GM10847 (cell line): Measurements from ENCODE around the gene NINL.

ENCODE experiments used
- POLR2A ChIP-seq: IDR thresholded peaks from 2 replicates; pipeline ENCODE4 v1.6.1; 2011; ENCODE audit not compliant: insufficient read length; ENCODE audit errors: extremely low read depth

The NINL gene

GRCh38 chr20:25604611-25605010, 19.3 kb upstream of the NINL start:
- TF ChIP-seq POLR2A, result no peak

DNA sequence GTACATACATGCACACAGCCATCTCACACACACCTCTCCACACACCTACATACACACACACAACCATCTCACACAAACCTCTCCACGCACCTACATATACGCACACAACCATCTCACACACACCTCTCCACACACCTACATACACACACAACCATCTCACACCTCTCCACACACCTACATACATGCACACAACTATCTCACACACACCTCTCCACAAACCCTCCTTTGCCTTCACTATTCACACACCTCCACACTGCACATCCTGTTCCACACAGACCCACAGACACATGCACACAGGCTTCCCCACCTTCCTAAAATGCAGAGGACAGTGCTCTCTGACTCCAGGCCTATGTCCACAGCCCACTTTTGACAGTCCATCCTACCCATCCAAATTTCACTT, 16.3 kb upstream of the NINL start:
- no peak for TF ChIP-seq POLR2A

DNA sequence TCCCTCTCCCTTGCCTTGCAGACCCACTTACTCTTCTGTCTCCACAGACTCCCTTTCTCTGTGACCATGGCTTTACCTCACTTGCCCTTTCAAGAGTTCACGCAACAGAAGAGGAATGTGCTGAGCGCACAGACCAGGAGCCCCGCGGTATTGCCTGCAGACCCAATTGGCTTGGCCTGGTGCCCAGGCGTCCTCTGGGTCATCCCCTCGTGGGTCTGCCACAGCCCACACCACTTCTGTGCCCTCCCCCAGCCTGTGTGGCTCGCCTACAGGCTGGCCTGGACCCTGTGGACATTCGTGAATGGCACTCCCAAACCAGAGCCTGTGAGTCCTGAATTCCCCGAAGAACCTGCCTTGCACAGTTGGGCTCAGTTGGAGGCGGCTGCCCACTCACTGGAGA, 15.3 kb upstream of the NINL start:
- no peak for TF ChIP-seq POLR2A

- TF ChIP-seq POLR2A, result no peak
Observed at GRCh38 chr20:25592135-25592852, 7.0 kb upstream of the NINL start.

DNA sequence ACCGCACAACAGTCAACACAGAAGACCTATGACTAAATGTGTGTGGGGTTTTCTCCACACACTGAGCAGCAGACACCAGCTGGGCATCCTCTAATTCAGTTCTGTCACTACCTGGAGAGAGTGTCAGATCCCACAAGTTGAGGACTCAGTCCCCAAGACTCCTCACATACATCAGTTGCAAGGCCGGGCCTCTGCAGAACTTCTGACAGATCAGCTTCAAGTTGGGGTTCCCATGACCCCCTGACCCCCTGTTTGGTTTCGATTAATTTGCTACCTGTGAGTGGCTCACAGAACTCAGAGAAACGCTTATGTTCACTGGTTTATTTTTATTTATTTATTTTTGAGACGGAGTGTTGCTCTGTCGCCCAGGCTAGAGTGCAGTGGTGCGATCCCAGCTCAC, 3.2 kb upstream of the NINL start:
- TF ChIP-seq POLR2A, result no peak

GRCh38 chr20:25587536-25587935, 2.2 kb upstream of the NINL start:
- no peak for TF ChIP-seq POLR2A

DNA sequence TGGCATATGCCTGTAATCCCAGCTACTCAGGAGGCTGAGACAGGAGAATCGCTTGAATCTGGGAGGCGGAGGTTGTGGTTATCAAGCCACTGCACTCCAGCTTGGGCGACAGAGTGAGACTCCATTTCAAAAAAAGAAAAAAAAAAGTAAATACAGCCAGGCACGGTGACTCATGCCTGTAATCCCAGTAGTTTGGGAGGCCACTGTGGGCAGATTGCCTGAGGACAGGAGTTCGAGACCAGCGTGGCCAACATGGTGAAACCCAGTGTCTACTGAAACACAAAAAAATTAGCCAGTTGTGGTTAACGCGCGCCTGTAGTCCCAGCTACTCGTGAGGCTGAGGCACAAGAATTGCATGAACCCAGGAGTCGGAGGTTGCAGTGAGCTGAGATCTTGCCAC, 1.5 kb upstream of the NINL start:
- no peak for TF ChIP-seq POLR2A

GRCh38 chr20:25580711-25581110, 4.6 kb downstream of the NINL start:
- TF ChIP-seq POLR2A, result no peak

- no peak for TF ChIP-seq POLR2A
Observed at GRCh38 chr20:25579081-25579770, 6.1 kb downstream of the NINL start.

DNA sequence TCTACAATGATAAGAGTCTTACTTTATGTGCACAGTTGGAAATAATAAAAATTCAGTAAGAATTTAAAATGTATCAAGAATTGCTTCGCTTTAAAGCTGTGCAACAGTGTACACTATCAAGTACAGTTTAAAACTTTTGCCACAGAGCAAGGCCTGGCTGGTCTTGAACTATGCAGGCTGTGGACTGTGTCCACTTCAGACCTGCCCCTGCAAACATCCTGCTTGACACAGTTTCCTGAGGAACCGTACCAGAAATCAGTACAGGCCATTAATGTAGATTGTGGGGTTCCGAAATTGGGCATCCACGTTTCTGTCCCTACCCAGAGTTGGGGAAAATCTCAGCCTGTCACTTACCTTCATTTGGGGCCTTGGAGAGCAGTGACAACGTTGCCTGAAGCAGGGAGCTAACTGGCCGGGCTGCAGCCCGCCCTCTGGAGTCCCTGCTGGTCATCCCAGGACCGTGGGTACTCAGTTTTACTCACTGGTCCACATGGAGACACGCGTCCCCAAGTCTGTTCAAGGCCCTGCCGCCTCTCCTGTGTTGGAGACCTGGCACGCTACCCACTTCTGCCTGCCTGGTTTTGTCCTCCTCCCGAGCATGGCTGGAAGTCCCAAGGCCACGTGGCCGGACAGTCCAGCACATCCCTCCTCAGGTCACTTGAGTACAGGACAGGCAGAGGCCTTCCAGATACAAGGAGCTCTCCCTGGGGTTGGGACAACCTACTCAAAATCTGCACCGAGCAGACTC, 8.4 kb downstream of the NINL start:
- no peak for TF ChIP-seq POLR2A

DNA sequence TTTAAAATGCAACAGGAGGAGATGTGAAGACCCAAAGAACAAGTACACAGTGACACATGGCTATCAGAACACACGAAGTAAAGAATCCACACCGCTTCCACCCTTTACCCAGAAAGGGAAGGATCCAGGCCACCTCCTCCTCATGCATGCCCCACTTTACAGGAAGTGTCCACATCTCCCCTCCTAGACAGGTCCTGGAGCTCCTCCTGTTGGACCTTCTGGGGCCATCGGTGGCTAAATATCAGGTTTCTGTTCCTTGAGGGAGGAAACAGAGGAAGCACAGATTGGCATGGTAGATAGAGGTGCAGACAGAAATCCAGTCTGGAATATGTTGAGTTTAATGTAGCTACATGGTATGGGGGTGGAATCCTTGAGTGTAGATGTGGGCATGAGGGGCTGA, 10.9 kb downstream of the NINL start:
- no peak for TF ChIP-seq POLR2A

DNA sequence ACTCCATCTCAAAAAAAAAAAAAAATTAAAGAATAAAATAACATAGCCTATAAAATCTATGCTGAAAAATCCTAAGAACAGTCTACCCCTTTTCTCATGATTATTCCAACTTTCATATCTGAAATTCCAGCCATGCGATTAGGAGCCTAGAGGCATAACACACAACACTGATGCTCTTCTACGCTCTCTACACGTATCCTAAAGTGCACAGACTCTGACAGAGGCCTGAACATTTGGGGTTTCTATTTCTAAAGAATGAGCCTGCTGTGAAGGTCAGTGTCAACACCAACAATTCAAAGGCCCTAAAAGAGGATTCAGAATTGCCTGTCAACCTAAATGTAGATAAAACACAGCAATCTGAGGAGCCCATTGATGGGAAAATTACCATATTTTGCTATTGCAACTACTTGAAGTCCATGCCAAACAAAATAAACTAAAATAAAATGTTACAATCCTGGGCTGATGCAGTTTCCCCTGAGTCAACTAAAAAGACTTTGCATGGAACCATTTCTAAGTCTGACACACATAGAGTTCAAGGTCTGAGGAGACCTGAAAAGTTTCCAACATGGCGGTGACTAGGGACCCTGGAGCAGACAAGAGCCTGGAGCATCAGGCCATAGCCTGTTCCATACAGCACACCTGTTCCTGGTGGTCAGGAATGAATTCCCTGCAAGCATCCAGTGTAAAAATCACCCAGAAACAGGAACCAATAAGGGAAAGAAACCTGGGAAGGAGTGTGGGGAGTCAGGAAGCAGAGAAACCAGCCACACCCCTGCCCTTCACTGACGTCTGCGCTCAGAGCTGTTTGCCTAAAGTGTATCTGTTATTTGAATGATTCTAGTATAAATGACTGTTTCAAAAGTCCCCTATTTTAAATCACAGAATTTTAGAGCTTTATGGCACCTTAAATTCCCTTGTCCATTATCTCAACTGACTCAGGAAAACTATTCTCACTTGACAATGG, 11.8 kb downstream of the NINL start:
- no peak for TF ChIP-seq POLR2A

DNA sequence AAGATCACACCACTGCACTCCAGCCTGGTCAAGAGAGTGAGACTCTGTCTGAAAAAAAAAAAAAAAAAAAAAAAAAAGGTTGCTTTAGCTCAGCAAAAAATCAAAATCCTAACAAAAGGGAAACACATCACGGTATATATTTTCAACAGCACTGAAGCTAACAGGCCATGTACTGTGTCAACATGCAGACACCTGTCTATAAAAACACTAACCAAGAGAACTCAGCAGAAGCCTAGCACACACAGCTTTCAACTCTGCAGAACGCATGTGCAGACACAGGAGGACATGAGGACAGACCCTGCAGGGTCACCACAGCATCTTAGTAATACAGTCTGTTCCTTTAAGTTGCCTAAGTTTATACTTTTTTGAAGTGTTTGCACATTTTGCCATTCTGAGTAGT, 13.5 kb downstream of the NINL start:
- no peak for TF ChIP-seq POLR2A

GRCh38 chr20:25571240-25571639, 14.1 kb downstream of the NINL start:
- TF ChIP-seq POLR2A, result no peak

GRCh38 chr20:25570148-25570530, 15.2 kb downstream of the NINL start:
- TF ChIP-seq POLR2A, result no peak
